HepG2 (cell line): ENCODE results near the gene EEPD1. TPM values are rescaled to one million over a fixed set of nuclear protein-coding genes. Genes with fewer than 3 reads are reported as not detected.

Experiments
- ATAC-seq: fragments of 200-7000 bp; cut with Tn5 transposase; 3 replicates; pipeline ENCODE4 v1.9.1; 2020; ENCODE audit warnings: mild to moderate bottlenecking, moderate library complexity
- BruUV-seq: library from RNA; stranded (reverse); fragments of 400-500 nt; replicated peaks from 2 replicates; lab custom pipeline; 2021; lab: Mats Ljungman, UMichigan
- CTCF ChIA-PET: fragments of 300-600 bp; formaldehyde crosslinking; extraction: SDS; loops from one replicate; lab custom pipeline; 2021; ENCODE audit warnings: low total read pairs, inconsistent platforms, low intra/inter-chr PET ratio; lab: Yijun Ruan, JAX
- POLR2A ChIA-PET: fragments of 350-600 bp; sonication (Branson Sonifier 250); formaldehyde crosslinking; loops from one replicate; lab custom pipeline; 2020; ENCODE audit warnings: antibody characterized with exemption, inconsistent platforms; lab: Yijun Ruan, JAX
- DNase-seq: peaks from one replicate; pipeline ENCODE4 v3.0.0-alpha.2; 2015; ENCODE audit warnings: low spot score
- FAIRE-seq: peaks from 3 replicates; lab custom pipeline; 2011; peaks lifted over from hg19 to GRCh38; lab: Jason Lieb, UNC
- H2AFZ ChIP-seq: one replicate; pipeline ENCODE4 v1.6.1; 2011; ENCODE audit warnings: low read length, inconsistent platforms
- H3K27ac ChIP-seq: fragments of 300-600 bp; 3 replicates; pipeline ENCODE4 v1.8.0; 2011; ENCODE audit warnings: mixed run types, mild to moderate bottlenecking, mixed read lengths, low read length, inconsistent platforms; ENCODE audit not compliant: insufficient read depth; ENCODE audit errors: extremely low read length
- H3K27me3 ChIP-seq, 2 experiments: fragments of 200-600 bp in 1 of 2; 2 replicates in 1 of 2; 3 replicates in 1 of 2; pipeline versions ENCODE4 v1.6.0 to v1.8.0; 2011; ENCODE audit warnings: low read length in 2 of 2, mild to moderate bottlenecking in 2 of 2, moderate library complexity in 2 of 2, inconsistent platforms in 1 of 2; ENCODE audit not compliant: insufficient read depth in 2 of 2, control insufficient read depth in 1 of 2
- H3K36me3 ChIP-seq, 2 experiments: fragments of 200-600 bp in 1 of 2; replicated peaks in 1 of 2; 2 replicates in 1 of 2; 3 replicates in 1 of 2; pipeline versions ENCODE4 v1.5.1 to v1.8.0; 2011; ENCODE audit warnings: low read length in 2 of 2, inconsistent platforms in 1 of 2; ENCODE audit not compliant: insufficient read depth in 2 of 2, control insufficient read depth in 1 of 2
- H3K4me1 ChIP-seq: 2 replicates; pipeline ENCODE4 v1.5.1; 2012; ENCODE audit warnings: low read length, inconsistent platforms; ENCODE audit not compliant: insufficient read depth
- H3K4me2 ChIP-seq: 2 replicates; pipeline ENCODE4 v1.6.0; 2011; ENCODE audit warnings: low read depth, low read length, inconsistent platforms
- H3K4me3 ChIP-seq, 3 experiments: fragments of 200-600 bp in 1 of 3; sonication (generic), shearing (Covaris generic) in 1 of 3; replicated peaks in 1 of 3; 2 replicates each; pipeline ENCODE4 v1.5.1; 2011 to 2016; ENCODE audit warnings: low read length in 3 of 3, inconsistent platforms in 2 of 3, low read depth in 2 of 3, mild to moderate bottlenecking in 2 of 3, control low read depth in 1 of 3, mixed read lengths in 1 of 3; ENCODE audit not compliant: insufficient read depth in 1 of 3
- H3K79me2 ChIP-seq: one replicate; pipeline ENCODE4 v1.6.1; 2011; ENCODE audit warnings: low read length, inconsistent platforms; ENCODE audit not compliant: insufficient read depth
- H3K9ac ChIP-seq: 2 replicates; pipeline ENCODE4 v1.6.0; 2011; ENCODE audit warnings: mild to moderate bottlenecking, low read depth, low read length, inconsistent platforms; ENCODE audit not compliant: insufficient read depth
- H3K9me3 ChIP-seq: 2 replicates; pipeline ENCODE4 v1.5.1; 2012; ENCODE audit warnings: mild to moderate bottlenecking, low read length
- H4K20me1 ChIP-seq: 2 replicates; pipeline ENCODE4 v1.6.0; 2011; ENCODE audit warnings: inconsistent platforms, mild to moderate bottlenecking, low read length, moderate library complexity; ENCODE audit not compliant: insufficient read depth
- HDAC2 ChIP-seq: sonication (generic); formaldehyde crosslinking; IDR thresholded peaks from 2 replicates; pipeline ENCODE4 v1.4.0; 2020; ENCODE audit warnings: missing genetic modification reagents
- ZFP36L1 ChIP-seq: sonication (generic); formaldehyde crosslinking; IDR thresholded peaks from 2 replicates; pipeline ENCODE4 v1.8.0; 2022; ENCODE audit warnings: mild to moderate bottlenecking, missing genetic modification reagents, moderate library complexity
- ZNF598 ChIP-seq: sonication (generic); formaldehyde crosslinking; IDR thresholded peaks from 2 replicates; pipeline ENCODE4 v1.5.1; 2020; ENCODE audit warnings: mild to moderate bottlenecking, missing genetic modification reagents, borderline replicate concordance
- WGBS: methylation state at CpG from one replicate; pipeline ENCODE4 v1.1.6; 2017; ENCODE audit warnings: low lambda C conversion rate; 5-methylcytosine and 5-hydroxymethylcytosine counted together
- in situ Hi-C: cut with HindIII; loops from 2 replicates; pipeline ENCODE4 v1.10.0; 2017; ENCODE audit warnings: low pct_unique_long_range_greater_than_20kb; ENCODE audit not compliant: extremely low pct_ligation_motif_present
- intact Hi-C: fragments of 100-400 bp; cut with micrococcal nuclease; formaldehyde crosslinking; loops from one replicate; pipeline ENCODE4 v1.10.0; 2022; ENCODE audit not compliant: unreplicated experiment
- polyA plus RNA-seq, 8 experiments: library from polyadenylated mRNA; depleted of rRNA in 3 of 8; stranded (reverse) in 7 of 8; unstranded in 1 of 8; fragments of >200 nt; fragmentation: Illumina TruSeq in 4 of 8; extraction: Trizol in 4 of 8; gene quantifications; 2 replicates each; pipeline versions ENCODE4 v1.2.1 to v1.2.3, GENCODE V29; 2011 to 2016; ENCODE audit warnings: low read depth in 4 of 8, missing spikeins in 1 of 8, mixed read lengths in 1 of 8; ENCODE audit not compliant: insufficient read depth in 1 of 8
- total RNA-seq, 5 experiments: library from RNA; depleted of rRNA; stranded (reverse); fragments of >200 nt; fragmentation: Illumina TruSeq; extraction: Trizol; gene quantifications; 2 replicates each; pipeline ENCODE4 v1.2.3, GENCODE V29; 2016; ENCODE audit warnings: low read depth in 1 of 5
- TF ChIP-seq, protein P1 (sequence below): sonication (generic); formaldehyde crosslinking; IDR thresholded peaks from 2 replicates; pipeline ENCODE4 v1.8.0; 2022; ENCODE audit warnings: mild to moderate bottlenecking, missing genetic modification reagents; ENCODE audit not compliant: insufficient replicate concordance
- TF ChIP-seq, protein P2 (sequence below), 2 experiments: fragments of 450-650 bp in 1 of 2; sonication (generic) in 1 of 2; formaldehyde crosslinking; IDR thresholded peaks; 2 replicates each; pipeline versions ENCODE4 v1.5.0 to v1.8.0; 2020 to 2022; ENCODE audit warnings: mild to moderate bottlenecking in 1 of 2, missing genetic modification reagents in 1 of 2
- TF ChIP-seq, protein P3 (sequence below): sonication (generic); formaldehyde crosslinking; IDR thresholded peaks from 2 replicates; pipeline ENCODE4 v1.8.0; 2022; ENCODE audit warnings: mild to moderate bottlenecking, missing genetic modification reagents
- TF ChIP-seq, protein P4 (sequence below): sonication (generic); formaldehyde crosslinking; IDR thresholded peaks from 2 replicates; pipeline ENCODE4 v1.5.0; 2020; ENCODE audit warnings: missing genetic modification reagents

Gene EEPD1
- total and polyA plus RNA-seq, 2 of the 13 experiments (the other 11 are each of a cell fraction or from before 2014, with no cell fraction given): 10.1 to 16.4 TPM

DNA sequence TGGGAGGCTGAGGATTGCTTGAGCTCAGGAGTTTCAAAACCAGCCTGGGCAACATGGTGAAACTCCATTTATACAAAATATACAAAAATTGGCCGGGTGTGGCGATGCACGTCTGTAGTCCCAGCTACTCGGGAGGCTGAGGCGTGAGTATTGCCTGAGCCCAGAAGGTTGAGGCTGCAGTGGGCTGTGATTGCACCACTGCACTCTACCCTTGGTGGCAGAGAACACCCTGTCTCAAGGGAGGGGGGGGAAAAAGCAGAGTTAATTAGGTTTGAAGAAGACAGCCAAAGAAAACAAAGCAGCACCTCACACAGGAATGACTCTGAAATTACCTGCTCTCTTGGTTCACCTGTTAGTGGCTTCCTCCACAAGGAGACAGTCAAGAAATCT, 110.0 kb downstream of the EEPD1 start:
- H3K4me2 ChIP-seq: no peak overlapping the region
- H3K9ac ChIP-seq: no peak overlapping the region
- TF ChIP-seq, protein P1, sequence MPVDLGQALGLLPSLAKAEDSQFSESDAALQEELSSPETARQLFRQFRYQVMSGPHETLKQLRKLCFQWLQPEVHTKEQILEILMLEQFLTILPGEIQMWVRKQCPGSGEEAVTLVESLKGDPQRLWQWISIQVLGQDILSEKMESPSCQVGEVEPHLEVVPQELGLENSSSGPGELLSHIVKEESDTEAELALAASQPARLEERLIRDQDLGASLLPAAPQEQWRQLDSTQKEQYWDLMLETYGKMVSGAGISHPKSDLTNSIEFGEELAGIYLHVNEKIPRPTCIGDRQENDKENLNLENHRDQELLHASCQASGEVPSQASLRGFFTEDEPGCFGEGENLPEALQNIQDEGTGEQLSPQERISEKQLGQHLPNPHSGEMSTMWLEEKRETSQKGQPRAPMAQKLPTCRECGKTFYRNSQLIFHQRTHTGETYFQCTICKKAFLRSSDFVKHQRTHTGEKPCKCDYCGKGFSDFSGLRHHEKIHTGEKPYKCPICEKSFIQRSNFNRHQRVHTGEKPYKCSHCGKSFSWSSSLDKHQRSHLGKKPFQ (CRISPR knock-in tag): no peak
- TF ChIP-seq, protein P2, sequence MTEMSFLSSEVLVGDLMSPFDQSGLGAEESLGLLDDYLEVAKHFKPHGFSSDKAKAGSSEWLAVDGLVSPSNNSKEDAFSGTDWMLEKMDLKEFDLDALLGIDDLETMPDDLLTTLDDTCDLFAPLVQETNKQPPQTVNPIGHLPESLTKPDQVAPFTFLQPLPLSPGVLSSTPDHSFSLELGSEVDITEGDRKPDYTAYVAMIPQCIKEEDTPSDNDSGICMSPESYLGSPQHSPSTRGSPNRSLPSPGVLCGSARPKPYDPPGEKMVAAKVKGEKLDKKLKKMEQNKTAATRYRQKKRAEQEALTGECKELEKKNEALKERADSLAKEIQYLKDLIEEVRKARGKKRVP (CRISPR knock-in tag; IDR thresholded peaks at IDR 0.05): no peak
- no peak for TF ChIP-seq ZNF598
- TF ChIP-seq, protein P3, sequence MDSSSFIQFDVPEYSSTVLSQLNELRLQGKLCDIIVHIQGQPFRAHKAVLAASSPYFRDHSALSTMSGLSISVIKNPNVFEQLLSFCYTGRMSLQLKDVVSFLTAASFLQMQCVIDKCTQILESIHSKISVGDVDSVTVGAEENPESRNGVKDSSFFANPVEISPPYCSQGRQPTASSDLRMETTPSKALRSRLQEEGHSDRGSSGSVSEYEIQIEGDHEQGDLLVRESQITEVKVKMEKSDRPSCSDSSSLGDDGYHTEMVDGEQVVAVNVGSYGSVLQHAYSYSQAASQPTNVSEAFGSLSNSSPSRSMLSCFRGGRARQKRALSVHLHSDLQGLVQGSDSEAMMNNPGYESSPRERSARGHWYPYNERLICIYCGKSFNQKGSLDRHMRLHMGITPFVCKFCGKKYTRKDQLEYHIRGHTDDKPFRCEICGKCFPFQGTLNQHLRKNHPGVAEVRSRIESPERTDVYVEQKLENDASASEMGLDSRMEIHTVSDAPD (CRISPR knock-in tag): no peak
- TF ChIP-seq HDAC2 (CRISPR knock-in tag): no peak
- TF ChIP-seq, protein P4, sequence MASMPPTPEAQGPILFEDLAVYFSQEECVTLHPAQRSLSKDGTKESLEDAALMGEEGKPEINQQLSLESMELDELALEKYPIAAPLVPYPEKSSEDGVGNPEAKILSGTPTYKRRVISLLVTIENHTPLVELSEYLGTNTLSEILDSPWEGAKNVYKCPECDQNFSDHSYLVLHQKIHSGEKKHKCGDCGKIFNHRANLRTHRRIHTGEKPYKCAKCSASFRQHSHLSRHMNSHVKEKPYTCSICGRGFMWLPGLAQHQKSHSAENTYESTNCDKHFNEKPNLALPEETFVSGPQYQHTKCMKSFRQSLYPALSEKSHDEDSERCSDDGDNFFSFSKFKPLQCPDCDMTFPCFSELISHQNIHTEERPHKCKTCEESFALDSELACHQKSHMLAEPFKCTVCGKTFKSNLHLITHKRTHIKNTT (CRISPR knock-in tag): no peak
- TF ChIP-seq ZFP36L1: no peak
- no peaks in the 10 kb centered on the region for H3K9me3 ChIP-seq
- WGBS: 97% methylated on average over 5 of the region's 5 CpGs
- H3K79me2 ChIP-seq: peaks cover 6% of the 10 kb centered on the region
- BruUV-seq: no TSS peak
- no peak overlapping the region for H2AFZ ChIP-seq
- H3K4me1 ChIP-seq: peaks cover 79% of the 10 kb centered on the region
- POLR2A ChIA-PET: no interaction called here
- ATAC-seq (no peak), FAIRE-seq (no peak), DNase-seq (no peak)
- in situ Hi-C loops: no loop called here
- CTCF ChIA-PET: no interaction called here
- peaks cover 0 to 7% of the 10 kb centered on the region in 2 experiments; a peak in 1 of 5 replicates for H3K36me3 ChIP-seq
- H3K27ac ChIP-seq: no peak overlapping the region
- intact Hi-C loops: no loop called here
- H3K27me3 ChIP-seq: no peaks in the 10 kb centered on the region
- H3K4me3 ChIP-seq: no peak overlapping the region
- no peaks in the 10 kb centered on the region for H4K20me1 ChIP-seq
